K562 (cell line): ENCODE measurements around the gene FTHL17.

Experiments used
- EP400 ChIP-seq: fragments of 450-650 bp; IDR thresholded peaks from 2 replicates; pipeline ENCODE4 v1.6.1; 2017; ENCODE audit warnings: antibody characterized with exemption, mild to moderate bottlenecking, moderate library complexity
- FOXM1 ChIP-seq, 2 experiments: fragments of 450-650 bp in 1 of 2; sonication (generic) in 1 of 2; formaldehyde crosslinking in 1 of 2; IDR thresholded peaks; 2 replicates each; pipeline versions ENCODE4 v1.6.1 to v1.9.0; 2017 to 2022; ENCODE audit warnings: low read depth in 2 of 2, mild to moderate bottlenecking in 2 of 2, missing genetic modification reagents in 1 of 2, moderate library complexity in 1 of 2
- HDAC6 ChIP-seq: IDR thresholded peaks from 2 replicates; pipeline ENCODE4 v1.6.1; 2012; ENCODE audit warnings: low read depth, mild to moderate bottlenecking, control low read depth, inconsistent platforms, low read length, moderate library complexity
- HDAC8 ChIP-seq: fragments of 450-650 bp; IDR thresholded peaks from 2 replicates; pipeline ENCODE4 v1.6.1; 2016; ENCODE audit warnings: mild to moderate bottlenecking, missing genetic modification characterization, moderate library complexity, missing compliant biosample characterization
- MAFF ChIP-seq: IDR thresholded peaks from 2 replicates; pipeline ENCODE4 v1.6.1; 2012; ENCODE audit warnings: low read length, improper control_type of control experiment
- NFE2 ChIP-seq: IDR thresholded peaks from 2 replicates; pipeline ENCODE4 v1.6.1; 2014; ENCODE audit warnings: antibody characterized with exemption, low read depth
- POLR2AphosphoS2 ChIP-seq: IDR thresholded peaks from 2 replicates; pipeline ENCODE4 v1.6.1; 2012; ENCODE audit warnings: low read length, improper control_type of control experiment
- SMC3 ChIP-seq: conservative IDR thresholded peaks from 2 replicates; pipeline ENCODE4 v1.6.1; 2011; ENCODE audit warnings: low read depth, low read length, improper control_type of control experiment; ENCODE audit not compliant: insufficient read depth
- ZNF24 ChIP-seq: fragments of 450-650 bp; IDR thresholded peaks from 2 replicates; pipeline ENCODE4 v1.6.1; 2016
- ZNF398 ChIP-seq: fragments of 250-450 bp; sonication (Bioruptor Pico); IDR thresholded peaks from 2 replicates; pipeline ENCODE4 v1.8.0; 2021; ENCODE audit warnings: moderate library complexity, mild to moderate bottlenecking, inconsistent platforms
- TF ChIP-seq, protein P1 (sequence below), 3 experiments: IDR thresholded peaks in 2 of 3; conservative IDR thresholded peaks in 1 of 3; 2 replicates each; pipeline ENCODE4 v1.5.1; 2011 to 2012; ENCODE audit warnings: low read length in 3 of 3, mild to moderate bottlenecking in 3 of 3, control low read depth in 2 of 3, improper control_type of control experiment in 1 of 3, inconsistent platforms in 1 of 3, low read depth in 1 of 3, mixed read lengths in 1 of 3, moderate library complexity in 1 of 3; ENCODE audit not compliant: insufficient read depth in 2 of 3
- TF ChIP-seq, protein P2 (sequence below): fragments of 250-450 bp; sonication (Bioruptor Pico); IDR thresholded peaks from 2 replicates; pipeline ENCODE4 v1.8.0; 2022; ENCODE audit warnings: moderate library complexity, mild to moderate bottlenecking, inconsistent platforms
- TF ChIP-seq, protein P3 (sequence below): sonication (generic); formaldehyde crosslinking; IDR thresholded peaks from 2 replicates; pipeline ENCODE4 v1.8.1; 2022; ENCODE audit warnings: missing genetic modification reagents

GRCh38 chrX:31115398-31115797, 43.6 kb upstream of the FTHL17 start:
- TF ChIP-seq, protein P1, sequence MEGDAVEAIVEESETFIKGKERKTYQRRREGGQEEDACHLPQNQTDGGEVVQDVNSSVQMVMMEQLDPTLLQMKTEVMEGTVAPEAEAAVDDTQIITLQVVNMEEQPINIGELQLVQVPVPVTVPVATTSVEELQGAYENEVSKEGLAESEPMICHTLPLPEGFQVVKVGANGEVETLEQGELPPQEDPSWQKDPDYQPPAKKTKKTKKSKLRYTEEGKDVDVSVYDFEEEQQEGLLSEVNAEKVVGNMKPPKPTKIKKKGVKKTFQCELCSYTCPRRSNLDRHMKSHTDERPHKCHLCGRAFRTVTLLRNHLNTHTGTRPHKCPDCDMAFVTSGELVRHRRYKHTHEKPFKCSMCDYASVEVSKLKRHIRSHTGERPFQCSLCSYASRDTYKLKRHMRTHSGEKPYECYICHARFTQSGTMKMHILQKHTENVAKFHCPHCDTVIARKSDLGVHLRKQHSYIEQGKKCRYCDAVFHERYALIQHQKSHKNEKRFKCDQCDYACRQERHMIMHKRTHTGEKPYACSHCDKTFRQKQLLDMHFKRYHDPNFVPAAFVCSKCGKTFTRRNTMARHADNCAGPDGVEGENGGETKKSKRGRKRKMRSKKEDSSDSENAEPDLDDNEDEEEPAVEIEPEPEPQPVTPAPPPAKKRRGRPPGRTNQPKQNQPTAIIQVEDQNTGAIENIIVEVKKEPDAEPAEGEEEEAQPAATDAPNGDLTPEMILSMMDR (IDR thresholded peaks at IDR 0.05 in 2 of 3, conservative IDR thresholded peaks at IDR 0.05 in 1 of 3; ENCODE audit: insufficient read depth in 2 of 3, low read depth in 1 of 3, low read length in 3 of 3), result no peak
- TF ChIP-seq EP400, result no peak
- TF ChIP-seq FOXM1 (IDR thresholded peaks at IDR 0.05; ENCODE audit: low read depth), result no peak
- no peak for TF ChIP-seq FOXM1 (CRISPR knock-in tag; IDR thresholded peaks at IDR 0.05; ENCODE audit: low read depth)
- TF ChIP-seq ZNF398, result no peak
- no peak for TF ChIP-seq POLR2AphosphoS2
- TF ChIP-seq, protein P2, sequence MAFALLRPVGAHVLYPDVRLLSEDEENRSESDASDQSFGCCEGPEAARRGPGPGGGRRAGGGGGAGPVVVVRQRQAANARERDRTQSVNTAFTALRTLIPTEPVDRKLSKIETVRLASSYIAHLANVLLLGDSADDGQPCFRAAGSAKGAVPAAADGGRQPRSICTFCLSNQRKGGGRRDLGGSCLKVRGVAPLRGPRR, result no peak
- TF ChIP-seq, protein P3, sequence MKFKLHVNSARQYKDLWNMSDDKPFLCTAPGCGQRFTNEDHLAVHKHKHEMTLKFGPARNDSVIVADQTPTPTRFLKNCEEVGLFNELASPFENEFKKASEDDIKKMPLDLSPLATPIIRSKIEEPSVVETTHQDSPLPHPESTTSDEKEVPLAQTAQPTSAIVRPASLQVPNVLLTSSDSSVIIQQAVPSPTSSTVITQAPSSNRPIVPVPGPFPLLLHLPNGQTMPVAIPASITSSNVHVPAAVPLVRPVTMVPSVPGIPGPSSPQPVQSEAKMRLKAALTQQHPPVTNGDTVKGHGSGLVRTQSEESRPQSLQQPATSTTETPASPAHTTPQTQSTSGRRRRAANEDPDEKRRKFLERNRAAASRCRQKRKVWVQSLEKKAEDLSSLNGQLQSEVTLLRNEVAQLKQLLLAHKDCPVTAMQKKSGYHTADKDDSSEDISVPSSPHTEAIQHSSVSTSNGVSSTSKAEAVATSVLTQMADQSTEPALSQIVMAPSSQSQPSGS (CRISPR knock-in tag), result no peak
- TF ChIP-seq ZNF24, result no peak
- no peak for TF ChIP-seq HDAC8 (tag)
- TF ChIP-seq HDAC6, result no peak
- no peak for TF ChIP-seq MAFF
- TF ChIP-seq SMC3, result no peak
- TF ChIP-seq NFE2, result no peak
